Measurements from ENCODE around the gene PDE8A.

PDE8A gene

DNA sequence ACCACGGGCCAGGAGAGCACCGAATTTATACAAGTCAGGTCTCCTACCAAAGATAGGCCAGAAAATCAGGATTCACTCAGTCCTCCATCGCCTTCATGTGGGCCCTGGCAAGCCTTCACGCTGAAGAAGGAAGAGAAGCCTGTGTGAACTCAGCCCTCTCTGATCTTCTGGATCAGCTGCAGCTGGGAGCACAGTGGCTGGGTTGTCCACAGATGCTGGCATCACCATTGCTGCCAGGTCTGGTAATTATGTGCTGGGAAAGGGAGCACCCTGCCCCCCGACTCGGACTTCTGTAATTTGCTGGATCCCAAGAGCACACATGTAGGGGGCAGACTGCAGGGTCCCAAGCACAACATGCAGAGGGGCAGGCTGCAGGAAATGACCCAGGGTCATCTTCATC, 12.4 kb upstream of the PDE8A start:
- H3K4me1 ChIP-seq (ENCODE audit: control insufficient read depth, insufficient read depth, low read length), result no peaks in the 10 kb centered on the region
- ChIA-PET POLR2A (no interaction called here), CTCF (interaction anchor here (2.5 kb wide), 1 partner anchor 14 kb away, joined by 8 read pairs; no protein-coding TSS in a partner anchor)
- H3K27ac ChIP-seq (ENCODE audit: extremely low read depth, low read depth, low read length), result no peak overlapping the region
- no peaks in the 10 kb centered on the region for H3K9me3 ChIP-seq (ENCODE audit: control insufficient read depth, insufficient read depth, low read depth, low read length)
- no peak overlapping the region for H3K4me3 ChIP-seq (ENCODE audit: low read depth, low read length)
- no peak for TF ChIP-seq ZNF585B (tag by site-specific recombination; IDR thresholded peaks at IDR 0.05)
- no peak for TF ChIP-seq ZNF549 (tag by site-specific recombination; IDR thresholded peaks at IDR 0.05)
- no peak for TF ChIP-seq ZNF19 (tag by site-specific recombination; IDR thresholded peaks at IDR 0.05; ENCODE audit: low read depth)
- TF ChIP-seq SETDB1 (IDR thresholded peaks at IDR 0.05; ENCODE audit: insufficient read length, low read length), result no peak
- no peak for TF ChIP-seq ZNF571 (tag by site-specific recombination; IDR thresholded peaks at IDR 0.05)
- TF ChIP-seq ZNF423 (tag by site-specific recombination; IDR thresholded peaks at IDR 0.05), result no peak
- TF ChIP-seq, protein P1, sequence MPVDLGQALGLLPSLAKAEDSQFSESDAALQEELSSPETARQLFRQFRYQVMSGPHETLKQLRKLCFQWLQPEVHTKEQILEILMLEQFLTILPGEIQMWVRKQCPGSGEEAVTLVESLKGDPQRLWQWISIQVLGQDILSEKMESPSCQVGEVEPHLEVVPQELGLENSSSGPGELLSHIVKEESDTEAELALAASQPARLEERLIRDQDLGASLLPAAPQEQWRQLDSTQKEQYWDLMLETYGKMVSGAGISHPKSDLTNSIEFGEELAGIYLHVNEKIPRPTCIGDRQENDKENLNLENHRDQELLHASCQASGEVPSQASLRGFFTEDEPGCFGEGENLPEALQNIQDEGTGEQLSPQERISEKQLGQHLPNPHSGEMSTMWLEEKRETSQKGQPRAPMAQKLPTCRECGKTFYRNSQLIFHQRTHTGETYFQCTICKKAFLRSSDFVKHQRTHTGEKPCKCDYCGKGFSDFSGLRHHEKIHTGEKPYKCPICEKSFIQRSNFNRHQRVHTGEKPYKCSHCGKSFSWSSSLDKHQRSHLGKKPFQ (tag by site-specific recombination; IDR thresholded peaks at IDR 0.05), result no peak
- TF ChIP-seq, protein P2, sequence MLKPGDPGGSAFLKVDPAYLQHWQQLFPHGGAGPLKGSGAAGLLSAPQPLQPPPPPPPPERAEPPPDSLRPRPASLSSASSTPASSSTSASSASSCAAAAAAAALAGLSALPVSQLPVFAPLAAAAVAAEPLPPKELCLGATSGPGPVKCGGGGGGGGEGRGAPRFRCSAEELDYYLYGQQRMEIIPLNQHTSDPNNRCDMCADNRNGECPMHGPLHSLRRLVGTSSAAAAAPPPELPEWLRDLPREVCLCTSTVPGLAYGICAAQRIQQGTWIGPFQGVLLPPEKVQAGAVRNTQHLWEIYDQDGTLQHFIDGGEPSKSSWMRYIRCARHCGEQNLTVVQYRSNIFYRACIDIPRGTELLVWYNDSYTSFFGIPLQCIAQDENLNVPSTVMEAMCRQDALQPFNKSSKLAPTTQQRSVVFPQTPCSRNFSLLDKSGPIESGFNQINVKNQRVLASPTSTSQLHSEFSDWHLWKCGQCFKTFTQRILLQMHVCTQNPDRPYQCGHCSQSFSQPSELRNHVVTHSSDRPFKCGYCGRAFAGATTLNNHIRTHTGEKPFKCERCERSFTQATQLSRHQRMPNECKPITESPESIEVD (tag by site-specific recombination; IDR thresholded peaks at IDR 0.05), result no peak
- TF ChIP-seq, protein P3, sequence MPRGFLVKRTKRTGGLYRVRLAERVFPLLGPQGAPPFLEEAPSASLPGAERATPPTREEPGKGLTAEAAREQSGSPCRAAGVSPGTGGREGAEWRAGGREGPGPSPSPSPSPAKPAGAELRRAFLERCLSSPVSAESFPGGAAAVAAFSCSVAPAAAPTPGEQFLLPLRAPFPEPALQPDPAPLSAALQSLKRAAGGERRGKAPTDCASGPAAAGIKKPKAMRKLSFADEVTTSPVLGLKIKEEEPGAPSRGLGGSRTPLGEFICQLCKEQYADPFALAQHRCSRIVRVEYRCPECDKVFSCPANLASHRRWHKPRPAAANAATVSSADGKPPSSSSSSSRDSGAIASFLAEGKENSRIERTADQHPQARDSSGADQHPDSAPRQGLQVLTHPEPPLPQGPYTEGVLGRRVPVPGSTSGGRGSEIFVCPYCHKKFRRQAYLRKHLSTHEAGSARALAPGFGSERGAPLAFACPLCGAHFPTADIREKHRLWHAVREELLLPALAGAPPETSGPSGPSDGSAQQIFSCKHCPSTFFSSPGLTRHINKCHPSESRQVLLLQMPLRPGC (tag by site-specific recombination; IDR thresholded peaks at IDR 0.05), result no peak
- TF ChIP-seq, protein P4, sequence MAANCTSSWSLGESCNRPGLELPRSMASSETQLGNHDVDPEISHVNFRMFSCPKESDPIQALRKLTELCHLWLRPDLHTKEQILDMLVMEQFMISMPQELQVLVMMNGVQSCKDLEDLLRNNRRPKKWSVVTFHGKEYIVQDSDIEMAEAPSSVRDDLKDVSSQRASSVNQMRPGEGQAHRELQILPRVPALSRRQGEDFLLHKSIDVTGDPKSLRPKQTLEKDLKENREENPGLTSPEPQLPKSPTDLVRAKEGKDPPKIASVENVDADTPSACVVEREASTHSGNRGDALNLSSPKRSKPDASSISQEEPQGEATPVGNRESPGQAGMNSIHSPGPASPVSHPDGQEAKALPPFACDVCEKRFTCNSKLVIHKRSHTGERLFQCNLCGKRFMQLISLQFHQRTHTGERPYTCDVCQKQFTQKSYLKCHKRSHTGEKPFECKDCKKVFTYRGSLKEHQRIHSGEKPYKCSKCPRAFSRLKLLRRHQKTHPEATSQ (tag by site-specific recombination; IDR thresholded peaks at IDR 0.05), result no peak
- TF ChIP-seq, protein P5, sequence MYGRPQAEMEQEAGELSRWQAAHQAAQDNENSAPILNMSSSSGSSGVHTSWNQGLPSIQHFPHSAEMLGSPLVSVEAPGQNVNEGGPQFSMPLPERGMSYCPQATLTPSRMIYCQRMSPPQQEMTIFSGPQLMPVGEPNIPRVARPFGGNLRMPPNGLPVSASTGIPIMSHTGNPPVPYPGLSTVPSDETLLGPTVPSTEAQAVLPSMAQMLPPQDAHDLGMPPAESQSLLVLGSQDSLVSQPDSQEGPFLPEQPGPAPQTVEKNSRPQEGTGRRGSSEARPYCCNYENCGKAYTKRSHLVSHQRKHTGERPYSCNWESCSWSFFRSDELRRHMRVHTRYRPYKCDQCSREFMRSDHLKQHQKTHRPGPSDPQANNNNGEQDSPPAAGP (tag by site-specific recombination; IDR thresholded peaks at IDR 0.05), result no peak
- no peak for TF ChIP-seq ZNF426 (tag by site-specific recombination; IDR thresholded peaks at IDR 0.05)
- TF ChIP-seq, protein P6, sequence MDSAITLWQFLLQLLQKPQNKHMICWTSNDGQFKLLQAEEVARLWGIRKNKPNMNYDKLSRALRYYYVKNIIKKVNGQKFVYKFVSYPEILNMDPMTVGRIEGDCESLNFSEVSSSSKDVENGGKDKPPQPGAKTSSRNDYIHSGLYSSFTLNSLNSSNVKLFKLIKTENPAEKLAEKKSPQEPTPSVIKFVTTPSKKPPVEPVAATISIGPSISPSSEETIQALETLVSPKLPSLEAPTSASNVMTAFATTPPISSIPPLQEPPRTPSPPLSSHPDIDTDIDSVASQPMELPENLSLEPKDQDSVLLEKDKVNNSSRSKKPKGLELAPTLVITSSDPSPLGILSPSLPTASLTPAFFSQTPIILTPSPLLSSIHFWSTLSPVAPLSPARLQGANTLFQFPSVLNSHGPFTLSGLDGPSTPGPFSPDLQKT (IDR thresholded peaks at IDR 0.05; ENCODE audit: borderline replicate concordance, low read depth, low read length), result no peak
- TF ChIP-seq OVOL3 (tag by site-specific recombination; IDR thresholded peaks at IDR 0.05), result no peak
- TF ChIP-seq ZNF777 (tag by site-specific recombination; IDR thresholded peaks at IDR 0.05; ENCODE audit: borderline replicate concordance), result no peak
- no peaks in the 10 kb centered on the region for H3K36me3 ChIP-seq (ENCODE audit: control insufficient read depth in 2 of 2, insufficient read depth in 1 of 2, low read length in 2 of 2)

DNA sequence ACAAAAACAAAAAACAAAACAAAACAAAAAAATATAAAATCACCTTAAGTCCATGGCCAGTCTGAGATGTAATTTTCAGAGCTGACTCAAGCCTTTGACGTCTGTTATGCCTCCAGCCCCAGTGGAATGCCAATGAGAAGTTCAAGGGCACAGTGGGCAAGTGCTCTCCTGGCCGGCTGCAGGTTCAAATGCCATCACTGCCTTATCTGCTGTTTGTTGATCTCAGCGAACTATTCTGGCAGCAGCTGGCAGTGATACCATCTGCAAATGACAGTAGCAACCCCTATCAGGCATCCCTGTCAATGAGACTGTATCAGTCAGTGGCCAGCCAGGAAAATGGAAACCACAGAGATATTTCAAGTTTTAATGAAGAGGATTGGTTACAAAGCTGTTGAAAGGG, 10.8 kb upstream of the PDE8A start:
- CTCF ChIA-PET, result interaction anchor here (0.8 to 2.5 kb wide), 3 partner anchors 16 to 198 kb away, joined by 3 to 8 read pairs (median 3); no protein-coding TSS in a partner anchor
- no peak for TF ChIP-seq ZNF274 (IDR thresholded peaks at IDR 0.05; ENCODE audit: low read length)
- no peak for TF ChIP-seq ZNF274 (tag by site-specific recombination; IDR thresholded peaks at IDR 0.05; ENCODE audit: borderline replicate concordance)
- TF ChIP-seq, protein P7, sequence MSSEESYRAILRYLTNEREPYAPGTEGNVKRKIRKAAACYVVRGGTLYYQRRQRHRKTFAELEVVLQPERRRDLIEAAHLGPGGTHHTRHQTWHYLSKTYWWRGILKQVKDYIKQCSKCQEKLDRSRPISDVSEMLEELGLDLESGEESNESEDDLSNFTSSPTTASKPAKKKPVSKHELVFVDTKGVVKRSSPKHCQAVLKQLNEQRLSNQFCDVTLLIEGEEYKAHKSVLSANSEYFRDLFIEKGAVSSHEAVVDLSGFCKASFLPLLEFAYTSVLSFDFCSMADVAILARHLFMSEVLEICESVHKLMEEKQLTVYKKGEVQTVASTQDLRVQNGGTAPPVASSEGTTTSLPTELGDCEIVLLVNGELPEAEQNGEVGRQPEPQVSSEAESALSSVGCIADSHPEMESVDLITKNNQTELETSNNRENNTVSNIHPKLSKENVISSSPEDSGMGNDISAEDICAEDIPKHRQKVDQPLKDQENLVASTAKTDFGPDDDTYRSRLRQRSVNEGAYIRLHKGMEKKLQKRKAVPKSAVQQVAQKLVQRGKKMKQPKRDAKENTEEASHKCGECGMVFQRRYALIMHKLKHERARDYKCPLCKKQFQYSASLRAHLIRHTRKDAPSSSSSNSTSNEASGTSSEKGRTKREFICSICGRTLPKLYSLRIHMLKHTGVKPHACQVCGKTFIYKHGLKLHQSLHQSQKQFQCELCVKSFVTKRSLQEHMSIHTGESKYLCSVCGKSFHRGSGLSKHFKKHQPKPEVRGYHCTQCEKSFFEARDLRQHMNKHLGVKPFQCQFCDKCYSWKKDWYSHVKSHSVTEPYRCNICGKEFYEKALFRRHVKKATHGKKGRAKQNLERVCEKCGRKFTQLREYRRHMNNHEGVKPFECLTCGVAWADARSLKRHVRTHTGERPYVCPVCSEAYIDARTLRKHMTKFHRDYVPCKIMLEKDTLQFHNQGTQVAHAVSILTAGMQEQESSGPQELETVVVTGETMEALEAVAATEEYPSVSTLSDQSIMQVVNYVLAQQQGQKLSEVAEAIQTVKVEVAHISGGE (tag by site-specific recombination; conservative IDR thresholded peaks at IDR 0.05; ENCODE audit: low read depth), result no peak
- peak; percentile 79 for TF ChIP-seq ZNF133 (tag by site-specific recombination; IDR thresholded peaks at IDR 0.05)
- Histone ChIP-seq H3K4me1 (ENCODE audit: control insufficient read depth, insufficient read depth, low read length) (no peaks in the 10 kb centered on the region), H3K9me3 (ENCODE audit: control insufficient read depth, insufficient read depth, low read depth, low read length) (no peaks in the 10 kb centered on the region), H3K4me3 (ENCODE audit: low read depth, low read length) (no peak overlapping the region), H3K36me3 (ENCODE audit: control insufficient read depth in 2 of 2, insufficient read depth in 1 of 2, low read length in 2 of 2) (no peaks in the 10 kb centered on the region), H3K27ac (ENCODE audit: extremely low read depth, low read depth, low read length) (no peak overlapping the region)
- POLR2A ChIA-PET, result no interaction called here
